ENCODE results near the gene SERPIND1.
"Not testable (repeated sequence)": the region's sequence is repeated elsewhere in the genome, so short reads cannot be mapped to it uniquely, and the experiment has no call there.

SERPIND1 gene

GRCh38 chr22:20816559-20816958 is 42.6 kb downstream of the SERPIND1 start:
- no peak for DNase-seq (ENCODE audit: low spot score)

GRCh38 chr22:20818471-20818870 is 44.6 kb downstream of the SERPIND1 start:
- DNase-seq (ENCODE audit: low spot score) = no peak

GRCh38 chr22:20819471-20819870 is 45.6 kb downstream of the SERPIND1 start:
- no peak for DNase-seq (ENCODE audit: low spot score)

- not testable (repeated sequence) for DNase-seq (ENCODE audit: low spot score)
Observed at GRCh38 chr22:20821717-20822239, 47.9 kb downstream of the SERPIND1 start.

GRCh38 chr22:20822240-20822639 is 48.3 kb downstream of the SERPIND1 start:
- DNase-seq (ENCODE audit: low spot score) = no peak

GRCh38 chr22:20823264-20823663 is 49.4 kb downstream of the SERPIND1 start:
- DNase-seq (ENCODE audit: low spot score) = no peak

GRCh38 chr22:20825216-20825615 is 51.3 kb downstream of the SERPIND1 start:
- not testable (repeated sequence) for DNase-seq (ENCODE audit: low spot score)

GRCh38 chr22:20825624-20826023 is 51.7 kb downstream of the SERPIND1 start:
- no peak for DNase-seq (ENCODE audit: low spot score)

- not testable (repeated sequence) for DNase-seq (ENCODE audit: low spot score)
Observed at GRCh38 chr22:20826373-20827152, 52.6 kb downstream of the SERPIND1 start.

- DNase-seq (ENCODE audit: low spot score) = no peak
Observed at GRCh38 chr22:20829491-20830134, 55.7 kb downstream of the SERPIND1 start.

GRCh38 chr22:20833225-20833665 is 59.3 kb downstream of the SERPIND1 start:
- no peak for DNase-seq (ENCODE audit: low spot score)

- DNase-seq (ENCODE audit: low spot score) = no peak
Observed at GRCh38 chr22:20834206-20834605, 60.3 kb downstream of the SERPIND1 start.

GRCh38 chr22:20834725-20835124 is 60.8 kb downstream of the SERPIND1 start:
- no peak for DNase-seq (ENCODE audit: low spot score)

All from kidney tubule cell (primary cell).